GM12878 (cell line): ENCODE measurements around the gene COPB1. TPM values are rescaled to one million over a fixed set of nuclear protein-coding genes. Genes with fewer than 3 reads are reported as not detected.

Source experiments
- ATF2 ChIP-seq: IDR thresholded peaks from 2 replicates; pipeline ENCODE4 v1.6.1; 2012; ENCODE audit warnings: low read length, inconsistent platforms
- ATF7 ChIP-seq: fragments of 450-650 bp; IDR thresholded peaks from 2 replicates; pipeline ENCODE4 v1.6.1; 2016; ENCODE audit warnings: low read depth, mild to moderate bottlenecking
- CBX3 ChIP-seq: fragments of 200-600 bp; sonication (generic); IDR thresholded peaks from 2 replicates; pipeline ENCODE4 v1.6.1; 2016; ENCODE audit warnings: low read depth, borderline replicate concordance
- DPF2 ChIP-seq: fragments of 450-650 bp; IDR thresholded peaks from 2 replicates; pipeline ENCODE4 v1.6.1; 2017; ENCODE audit warnings: mild to moderate bottlenecking
- EZH2 ChIP-seq: IDR thresholded peaks from 2 replicates; pipeline ENCODE4 v1.6.1; 2012; ENCODE audit warnings: low read depth, mild to moderate bottlenecking, control low read depth, inconsistent platforms, low read length, borderline replicate concordance; ENCODE audit not compliant: control insufficient read depth
- HDAC2 ChIP-seq: fragments of 200-600 bp; sonication (generic); IDR thresholded peaks from 2 replicates; pipeline ENCODE4 v1.6.1; 2017
- JUNB ChIP-seq: IDR thresholded peaks from 2 replicates; pipeline ENCODE4 v1.6.1; 2016; ENCODE audit warnings: antibody characterized with exemption, mild to moderate bottlenecking
- KAT2A ChIP-seq: conservative IDR thresholded peaks from 2 replicates; pipeline ENCODE4 v1.6.1; 2011; ENCODE audit warnings: low read depth, low read length; ENCODE audit not compliant: control insufficient read depth
- KLF5 ChIP-seq: fragments of 450-650 bp; IDR thresholded peaks from 2 replicates; pipeline ENCODE4 v1.6.1; 2014; ENCODE audit warnings: mild to moderate bottlenecking; ENCODE audit not compliant: partially characterized antibody
- LARP7 ChIP-seq: fragments of 450-650 bp; IDR thresholded peaks from 2 replicates; pipeline ENCODE4 v1.6.1; 2017; ENCODE audit warnings: mild to moderate bottlenecking
- MTA2 ChIP-seq: fragments of 450-650 bp; IDR thresholded peaks from 2 replicates; pipeline ENCODE4 v1.6.1; 2016; ENCODE audit warnings: low read depth, mild to moderate bottlenecking, moderate library complexity
- MYC ChIP-seq: IDR thresholded peaks from 2 replicates; pipeline ENCODE4 v1.6.1; 2011; ENCODE audit warnings: mild to moderate bottlenecking, low read length, moderate library complexity, inconsistent platforms; ENCODE audit not compliant: insufficient read depth, insufficient replicate concordance, insufficient read length, severe bottlenecking
- NR2F1 ChIP-seq: fragments of 450-650 bp; conservative IDR thresholded peaks from 2 replicates; pipeline ENCODE4 v1.6.1; 2017; ENCODE audit warnings: mild to moderate bottlenecking
- NRF1 ChIP-seq: conservative IDR thresholded peaks from 2 replicates; pipeline ENCODE4 v1.6.1; 2011; ENCODE audit warnings: mild to moderate bottlenecking, low read depth, low read length, improper control_type of control experiment
- PAX5 ChIP-seq: IDR thresholded peaks from 2 replicates; pipeline ENCODE4 v1.6.1; 2011; ENCODE audit warnings: low read depth, low read length, borderline replicate concordance
- PKNOX1 ChIP-seq: fragments of 450-650 bp; IDR thresholded peaks from 2 replicates; pipeline ENCODE4 v1.6.1; 2016; ENCODE audit warnings: mild to moderate bottlenecking
- POLR2AphosphoS5 ChIP-seq: IDR thresholded peaks from 2 replicates; pipeline ENCODE4 v1.6.1; 2011; ENCODE audit warnings: mild to moderate bottlenecking, low read length, inconsistent platforms
- PRDM15 ChIP-seq: fragments of 450-650 bp; formaldehyde crosslinking; IDR thresholded peaks from 2 replicates; pipeline ENCODE4 v1.4.0; 2020; ENCODE audit warnings: mild to moderate bottlenecking, moderate library complexity
- SIN3A ChIP-seq: IDR thresholded peaks from 2 replicates; pipeline ENCODE4 v1.6.1; 2012; ENCODE audit warnings: low read depth, low read length, improper control_type of control experiment
- TCF3 ChIP-seq: IDR thresholded peaks from 2 replicates; pipeline ENCODE4 v1.6.1; 2012; ENCODE audit warnings: low read depth, mild to moderate bottlenecking, low read length, borderline replicate concordance; ENCODE audit not compliant: insufficient read depth
- TCF7 ChIP-seq: IDR thresholded peaks from 2 replicates; pipeline ENCODE4 v1.6.1; 2014; ENCODE audit warnings: antibody characterized with exemption, borderline replicate concordance
- USF2 ChIP-seq: IDR thresholded peaks from 2 replicates; pipeline ENCODE4 v1.6.1; 2011; ENCODE audit warnings: low read depth, low read length, improper control_type of control experiment, borderline replicate concordance
- ZBTB33 ChIP-seq: fragments of 450-650 bp; IDR thresholded peaks from 2 replicates; pipeline ENCODE4 v1.6.1; 2017; ENCODE audit warnings: mild to moderate bottlenecking
- ZNF622 ChIP-seq: fragments of 450-650 bp; IDR thresholded peaks from 2 replicates; pipeline ENCODE4 v1.6.1; 2017; ENCODE audit warnings: mild to moderate bottlenecking, inconsistent platforms
- polyA plus RNA-seq, 11 experiments: library from polyadenylated mRNA; depleted of rRNA in 4 of 11; unstranded in 6 of 11; stranded (reverse) in 5 of 11; fragments of >200 nt; fragmentation: Nextera tagmentation in 4 of 11; fragmentation: Illumina TruSeq in 1 of 11; extraction: Ambion mirVana in 4 of 11; extraction: Trizol in 1 of 11; gene quantifications; 1 replicate in 1 of 11; 2 replicates in 10 of 11; pipeline versions ENCODE4 v1.2.1 to v1.2.3, GENCODE V29; 2011 to 2016; ENCODE audit warnings: inconsistent platforms in 2 of 11, missing spikeins in 2 of 11, low read depth in 1 of 11
- total RNA-seq, 4 experiments: library from RNA; depleted of rRNA in 3 of 4; stranded (reverse); fragments of >200 nt in 3 of 4; fragmentation: Illumina TruSeq in 1 of 4; extraction: Trizol in 1 of 4; gene quantifications; 2 replicates each; pipeline versions ENCODE4 v1.2.1 to v1.2.3, GENCODE V29; 2013 to 2021

The COPB1 gene
- total and polyA plus RNA-seq, 10 of the 15 experiments (the other 5 are each of a cell fraction or from before 2014, with no cell fraction given): 67.0 to 149 (median 109) TPM

GRCh38 chr11:14544611-14545010 lies 45.0 kb upstream of the COPB1 start (continued):
- TF ChIP-seq PRDM15: no peak
- TF ChIP-seq KAT2A: no peak
- no peak for TF ChIP-seq CBX3
- no peak for TF ChIP-seq EZH2
- peak; percentile 87 for TF ChIP-seq ATF2
- no peak for TF ChIP-seq LARP7
- no peak for TF ChIP-seq NRF1
- TF ChIP-seq ATF7: peak; percentile 76
- no peak for TF ChIP-seq PAX5
- TF ChIP-seq KLF5: no peak
- TF ChIP-seq JUNB: peak; percentile 94
- TF ChIP-seq USF2: no peak
- no peak for TF ChIP-seq POLR2AphosphoS5
- no peak for TF ChIP-seq ZBTB33
- TF ChIP-seq MYC: no peak
- TF ChIP-seq TCF3: no peak
- TF ChIP-seq TCF7: peak; percentile 10; the same call in 1 of the 2 replicates
- no peak for TF ChIP-seq SIN3A
- TF ChIP-seq MTA2: peak; percentile 61
- peak; percentile 28; the same call in 1 of the 2 replicates for TF ChIP-seq DPF2
- TF ChIP-seq PKNOX1: no peak
- no peak for TF ChIP-seq ZNF622
- no peak for TF ChIP-seq NR2F1
- TF ChIP-seq HDAC2: no peak
